A549 (cell line): ENCODE results near the gene DCAF8. TPM values are rescaled to one million over a fixed set of nuclear protein-coding genes. Genes with fewer than 3 reads are reported as not detected.
A peak's percentile ranks its signal among the peaks of the same experiment; 100 is the strongest.

ENCODE experiments used
- ATAC-seq, 2 experiments: fragments of 200-7000 bp in 1 of 2; fragments of >200 bp in 1 of 2; cut with Nextera tagmentation in 1 of 2; cut with Tn5 transposase in 1 of 2; 3 replicates each; pipeline versions ENCODE4 v1.8.0 to v1.9.1; 2018 to 2020; ENCODE audit warnings: mild to moderate bottlenecking in 1 of 2, moderate library complexity in 1 of 2
- CTCF ChIA-PET: fragments of 300-600 bp; sonication (Branson Sonifier 250); formaldehyde crosslinking; extraction: SDS; loops from one replicate; lab custom pipeline; 2021; ENCODE audit warnings: antibody characterized with exemption, inconsistent platforms; lab: Yijun Ruan, JAX
- POLR2A ChIA-PET: fragments of 350-600 bp; formaldehyde crosslinking; extraction: SDS; loops from one replicate; lab custom pipeline; 2021; ENCODE audit warnings: antibody characterized with exemption, inconsistent platforms; lab: Yijun Ruan, JAX
- DNase-seq, 2 experiments: peaks; one replicate each; pipeline versions ENCODE4 v3.0.0 to v3.0.0-alpha.2; 2011 to 2016; ENCODE audit warnings: low read depth in 1 of 2, low spot score in 1 of 2
- FAIRE-seq: peaks from 2 replicates; lab custom pipeline; 2011; peaks lifted over from hg19 to GRCh38; lab: Jason Lieb, UNC
- H3K27ac ChIP-seq, 2 experiments: fragments of >200 bp; sonication (Bioruptor Twin); formaldehyde crosslinking; 3 replicates each; pipeline ENCODE4 v1.5.1; 2016 to 2017
- H3K4me1 ChIP-seq: fragments of >200 bp; sonication (Bioruptor Twin); formaldehyde crosslinking; 3 replicates; pipeline ENCODE4 v1.6.1; 2016
- H3K4me2 ChIP-seq: fragments of >200 bp; sonication (Bioruptor Twin); formaldehyde crosslinking; 3 replicates; pipeline ENCODE4 v1.6.1; 2016
- H3K4me3 ChIP-seq: fragments of >200 bp; sonication (Bioruptor Twin); formaldehyde crosslinking; 3 replicates; pipeline ENCODE4 v1.5.1; 2016
- H3K9me3 ChIP-seq: fragments of >200 bp; sonication (Bioruptor Twin); formaldehyde crosslinking; 3 replicates; pipeline ENCODE4 v1.6.1; 2016
- BHLHE40 ChIP-seq: IDR thresholded peaks from 2 replicates; pipeline ENCODE4 v1.6.1; 2012; ENCODE audit warnings: low read depth, low read length, inconsistent platforms
- CBX2 ChIP-seq: fragments of 200-600 bp; sonication (generic); IDR thresholded peaks from 2 replicates; pipeline ENCODE4 v1.6.1; 2016; ENCODE audit warnings: low read depth, mild to moderate bottlenecking, borderline replicate concordance
- CBX8 ChIP-seq: fragments of 200-600 bp; sonication (generic); IDR thresholded peaks from 2 replicates; pipeline ENCODE4 v1.6.1; 2016
- CEBPB ChIP-seq, 2 experiments: fragments of >200 bp in 1 of 2; sonication (Bioruptor Twin) in 1 of 2; formaldehyde crosslinking in 1 of 2; IDR thresholded peaks; 2 replicates each; pipeline ENCODE4 v1.6.1; 2012 to 2016
- CHD2 ChIP-seq: fragments of 150-350 bp; IDR thresholded peaks from 2 replicates; pipeline ENCODE4 v1.6.1; 2014; ENCODE audit warnings: low read length; ENCODE audit not compliant: partially characterized antibody
- FOSB ChIP-seq: fragments of 250-450 bp; sonication (Bioruptor Pico); IDR thresholded peaks from 2 replicates; pipeline ENCODE4 v1.5.0; 2020; ENCODE audit warnings: mild to moderate bottlenecking, moderate library complexity
- FOSL2 ChIP-seq, 2 experiments: fragments of 450-650 bp in 1 of 2; fragments of >200 bp in 1 of 2; sonication (Bioruptor Twin) in 1 of 2; formaldehyde crosslinking; IDR thresholded peaks; 2 replicates each; pipeline versions ENCODE4 v1.5.0 to v1.6.1; 2016 to 2020; ENCODE audit warnings: mild to moderate bottlenecking in 1 of 2, moderate library complexity in 1 of 2
- HEYL ChIP-seq: fragments of 250-450 bp; sonication (Bioruptor Pico); IDR thresholded peaks from 2 replicates; pipeline ENCODE4 v1.8.0; 2021; ENCODE audit warnings: mild to moderate bottlenecking, moderate library complexity
- HOXB13 ChIP-seq: fragments of 250-450 bp; sonication (Bioruptor Pico); IDR thresholded peaks from 2 replicates; pipeline ENCODE4 v1.5.0; 2020; ENCODE audit warnings: low read depth, mild to moderate bottlenecking, moderate library complexity
- HOXB5 ChIP-seq: fragments of 250-450 bp; sonication (Bioruptor Pico); IDR thresholded peaks from 2 replicates; pipeline ENCODE4 v1.5.0; 2020; ENCODE audit warnings: mild to moderate bottlenecking, moderate library complexity
- JUNB ChIP-seq: fragments of >200 bp; sonication (Bioruptor Twin); formaldehyde crosslinking; IDR thresholded peaks from 2 replicates; pipeline ENCODE4 v1.6.1; 2016
- KDM5A ChIP-seq: fragments of 200-600 bp; sonication (generic); IDR thresholded peaks from 2 replicates; pipeline ENCODE4 v1.6.1; 2016; ENCODE audit warnings: antibody characterized with exemption, mild to moderate bottlenecking
- MAFK ChIP-seq: fragments of 450-650 bp; IDR thresholded peaks from 2 replicates; pipeline ENCODE4 v1.6.1; 2014; ENCODE audit not compliant: partially characterized antibody
- POLR2A ChIP-seq: IDR thresholded peaks from 2 replicates; pipeline ENCODE4 v1.6.1; 2012; ENCODE audit warnings: mild to moderate bottlenecking, low read length
- SMC3 ChIP-seq: fragments of >200 bp; sonication (Bioruptor Twin); formaldehyde crosslinking; IDR thresholded peaks from 3 replicates; pipeline ENCODE4 v1.6.1; 2018; ENCODE audit warnings: inconsistent platforms
- ZC3H11A ChIP-seq: fragments of 450-650 bp; IDR thresholded peaks from 2 replicates; pipeline ENCODE4 v1.6.1; 2014; ENCODE audit warnings: antibody characterized with exemption, mild to moderate bottlenecking
- ZNF302 ChIP-seq: fragments of 250-450 bp; sonication (Bioruptor Pico); IDR thresholded peaks from 2 replicates; pipeline ENCODE4 v1.9.0; 2021; ENCODE audit warnings: inconsistent platforms, mild to moderate bottlenecking, moderate library complexity
- ZSCAN20 ChIP-seq: fragments of 250-450 bp; sonication (Bioruptor Pico); IDR thresholded peaks from 2 replicates; pipeline ENCODE4 v1.8.0; 2022; ENCODE audit warnings: mild to moderate bottlenecking, moderate library complexity
- WGBS: methylation state at CpG from one replicate; pipeline ENCODE4 v1.1.6; 2017; ENCODE audit errors: missing lambda C conversion rate; 5-methylcytosine and 5-hydroxymethylcytosine counted together
- polyA plus RNA-seq, 4 experiments: library from polyadenylated mRNA; depleted of rRNA in 3 of 4; stranded (reverse); fragments of >200 nt; fragmentation: RNase III in 1 of 4; extraction: RNeasy Plus Mini Kit Qiagen cat#74134 plus additional on column Dnase treatment in 1 of 4; gene quantifications; 2 replicates in 3 of 4; 3 replicates in 1 of 4; pipeline ENCODE4 v1.2.3, GENCODE V29; 2011 to 2017
- TF ChIP-seq, protein P1 (sequence below): fragments of >200 bp; sonication (Bioruptor Twin); formaldehyde crosslinking; IDR thresholded peaks from 3 replicates; pipeline ENCODE4 v1.6.1; 2016
- TF ChIP-seq, protein P2 (sequence below): fragments of >200 bp; sonication (Bioruptor Twin); formaldehyde crosslinking; IDR thresholded peaks from 3 replicates; pipeline ENCODE4 v1.5.1; 2016
- TF ChIP-seq, protein P3 (sequence below): fragments of 250-450 bp; sonication (Bioruptor Pico); IDR thresholded peaks from 2 replicates; pipeline ENCODE4 v1.5.0; 2020; ENCODE audit warnings: low read depth, mild to moderate bottlenecking, moderate library complexity
- TF ChIP-seq, protein P4 (sequence below): fragments of 200-600 bp; sonication (generic); IDR thresholded peaks from 2 replicates; pipeline ENCODE4 v1.6.1; 2016; ENCODE audit warnings: antibody characterized with exemption, mild to moderate bottlenecking, moderate library complexity
- TF ChIP-seq, protein P5 (sequence below): fragments of 450-650 bp; IDR thresholded peaks from 2 replicates; pipeline ENCODE4 v1.6.1; 2014; ENCODE audit warnings: antibody characterized with exemption

DCAF8 gene
- polyA plus RNA-seq, 2 of the 4 experiments (the other 2 are of a cell fraction), result 69.8 to 113 TPM

DNA sequence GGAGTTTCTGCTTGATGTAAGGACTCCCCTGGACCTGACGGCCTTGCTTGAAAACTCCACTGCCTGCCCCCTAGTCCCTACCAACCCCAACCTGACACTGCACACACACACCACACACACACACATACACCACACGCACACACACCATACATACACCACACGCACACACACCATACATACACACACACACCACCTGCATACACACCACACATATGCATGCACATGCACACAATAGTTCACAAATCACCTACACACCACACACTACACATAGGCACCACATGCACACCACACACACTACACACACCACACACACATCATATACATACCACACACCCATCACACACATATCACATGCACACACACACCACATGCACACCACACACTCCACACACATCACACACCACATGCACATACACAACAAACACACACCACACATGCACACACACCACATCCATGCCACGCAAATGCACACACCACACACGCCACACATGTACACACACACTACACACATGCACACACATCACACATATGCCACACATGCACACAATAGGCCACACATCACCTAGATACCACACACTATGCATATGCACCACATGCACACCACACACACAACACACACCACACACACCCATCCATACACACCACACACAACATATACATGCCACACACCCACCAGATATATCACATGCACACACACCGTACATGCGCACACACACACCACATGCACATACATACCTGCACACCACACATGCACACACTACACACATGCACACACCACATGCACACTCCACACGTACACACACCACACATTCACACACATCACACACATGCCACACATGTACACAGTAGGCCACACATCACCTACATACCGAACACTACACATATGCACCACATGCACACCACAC lies 68.3 kb downstream of the DCAF8 start:
- no peak for DNase-seq
- no peak for ATAC-seq
- H3K4me2 ChIP-seq, result no peak overlapping the region
- FAIRE-seq, result no peak
- peaks cover 18% of the 10 kb centered on the region for H3K4me1 ChIP-seq
- H3K9me3 ChIP-seq, result no peaks in the 10 kb centered on the region
- H3K4me3 ChIP-seq, result no peak overlapping the region
- peak overlapping the region in 1 of 2 experiments; percentile 43; a peak in 2 of 6 replicates for H3K27ac ChIP-seq
- TF ChIP-seq, protein P1, sequence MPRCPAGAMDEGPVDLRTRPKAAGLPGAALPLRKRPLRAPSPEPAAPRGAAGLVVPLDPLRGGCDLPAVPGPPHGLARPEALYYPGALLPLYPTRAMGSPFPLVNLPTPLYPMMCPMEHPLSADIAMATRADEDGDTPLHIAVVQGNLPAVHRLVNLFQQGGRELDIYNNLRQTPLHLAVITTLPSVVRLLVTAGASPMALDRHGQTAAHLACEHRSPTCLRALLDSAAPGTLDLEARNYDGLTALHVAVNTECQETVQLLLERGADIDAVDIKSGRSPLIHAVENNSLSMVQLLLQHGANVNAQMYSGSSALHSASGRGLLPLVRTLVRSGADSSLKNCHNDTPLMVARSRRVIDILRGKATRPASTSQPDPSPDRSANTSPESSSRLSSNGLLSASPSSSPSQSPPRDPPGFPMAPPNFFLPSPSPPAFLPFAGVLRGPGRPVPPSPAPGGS, result no peak
- TF ChIP-seq POLR2A, result 0 out of 2 replicates have a peak, but pooled peaks have one; percentile 5
- WGBS, result 75% methylated on average over 9 of the region's 9 CpGs
- ChIA-PET CTCF (interaction anchor here (0.5 to 6.7 kb wide), 73 partner anchors 9 to 1870 kb away, joined by 3 to 108 read pairs (median 6); partner anchors contain the start of genes ATP1A4, DCAF8, IGSF8 and KCNJ9), POLR2A (interaction anchor here (1.2 kb wide), 1 partner anchor 26 kb away, joined by 3 read pairs; no protein-coding TSS in a partner anchor)

DNA sequence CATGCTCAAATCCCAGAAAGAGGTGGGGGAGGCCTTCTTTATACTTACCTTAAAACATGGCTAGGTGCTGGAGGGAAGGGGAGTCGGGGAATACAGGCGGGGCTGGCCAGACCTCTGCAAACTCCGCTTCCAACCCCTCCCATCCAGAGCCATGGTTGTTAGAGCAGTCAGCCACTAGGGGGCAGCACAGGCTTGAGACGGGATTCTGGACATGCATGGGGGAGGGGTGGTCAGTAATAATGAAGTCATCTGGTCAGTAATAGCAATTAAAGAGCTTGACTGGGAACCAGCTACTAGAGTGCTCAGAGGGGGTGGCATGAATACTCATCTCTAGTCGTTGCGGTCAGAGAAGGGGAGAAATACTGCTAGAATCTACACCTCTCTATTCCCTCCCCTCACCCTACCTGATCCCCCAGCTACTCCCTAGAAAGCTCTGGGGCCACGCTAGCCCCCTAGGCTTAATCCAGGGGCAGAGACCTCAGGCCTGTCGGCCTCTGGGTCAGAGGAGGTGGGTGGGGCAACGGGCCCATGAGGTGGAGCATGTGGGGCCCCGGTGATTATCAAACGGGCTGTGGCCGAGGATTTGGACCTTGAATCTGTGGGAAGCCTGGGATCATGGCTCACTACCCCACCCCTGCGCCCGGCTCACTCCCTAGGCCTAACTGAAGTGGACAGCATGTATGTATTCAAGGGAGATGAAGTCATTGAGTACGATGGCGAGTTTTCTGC lies 69.1 kb downstream of the DCAF8 start:
- ATAC-seq (peak; percentile 75 to 89), FAIRE-seq (peak; percentile 36), DNase-seq (peak; percentile 68 to 78)
- Histone ChIP-seq H3K27ac (peak overlapping the region; percentile 43 to 61; a peak in 5 of 6 replicates), H3K9me3 (no peaks in the 10 kb centered on the region), H3K4me3 (no peak overlapping the region), H3K4me2 (peak overlapping the region; percentile 46), H3K4me1 (peaks cover 18% of the 10 kb centered on the region)
- whole genome bisulfite sequencing, result 31% methylated on average over 16 of the region's 16 CpGs
- ChIA-PET CTCF (interaction anchor here (0.5 to 6.7 kb wide), 75 partner anchors 10 to 1871 kb away, joined by 3 to 108 read pairs (median 6); partner anchors contain the start of genes ATP1A4, DCAF8, IGSF8 and KCNJ9), POLR2A (interaction anchor here (1.2 kb wide), 1 partner anchor 26 kb away, joined by 3 read pairs; no protein-coding TSS in a partner anchor)
- TF ChIP-seq, protein P2, sequence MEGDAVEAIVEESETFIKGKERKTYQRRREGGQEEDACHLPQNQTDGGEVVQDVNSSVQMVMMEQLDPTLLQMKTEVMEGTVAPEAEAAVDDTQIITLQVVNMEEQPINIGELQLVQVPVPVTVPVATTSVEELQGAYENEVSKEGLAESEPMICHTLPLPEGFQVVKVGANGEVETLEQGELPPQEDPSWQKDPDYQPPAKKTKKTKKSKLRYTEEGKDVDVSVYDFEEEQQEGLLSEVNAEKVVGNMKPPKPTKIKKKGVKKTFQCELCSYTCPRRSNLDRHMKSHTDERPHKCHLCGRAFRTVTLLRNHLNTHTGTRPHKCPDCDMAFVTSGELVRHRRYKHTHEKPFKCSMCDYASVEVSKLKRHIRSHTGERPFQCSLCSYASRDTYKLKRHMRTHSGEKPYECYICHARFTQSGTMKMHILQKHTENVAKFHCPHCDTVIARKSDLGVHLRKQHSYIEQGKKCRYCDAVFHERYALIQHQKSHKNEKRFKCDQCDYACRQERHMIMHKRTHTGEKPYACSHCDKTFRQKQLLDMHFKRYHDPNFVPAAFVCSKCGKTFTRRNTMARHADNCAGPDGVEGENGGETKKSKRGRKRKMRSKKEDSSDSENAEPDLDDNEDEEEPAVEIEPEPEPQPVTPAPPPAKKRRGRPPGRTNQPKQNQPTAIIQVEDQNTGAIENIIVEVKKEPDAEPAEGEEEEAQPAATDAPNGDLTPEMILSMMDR, result peak; percentile 92
- TF ChIP-seq FOSB (CRISPR knock-in tag) (no peak), CHD2 (peak; percentile 35), HOXB13 (CRISPR knock-in tag) (no peak), HOXB5 (CRISPR knock-in tag) (no peak), KDM5A (no peak), ZSCAN20 (CRISPR knock-in tag) (no peak), JUNB (no peak), CBX8 (no peak), MAFK (no peak), CEBPB (IDR thresholded peaks at IDR 0.05) (no peak), FOSL2 (IDR thresholded peaks at IDR 0.05) (no peak), FOSL2 (CRISPR knock-in tag; IDR thresholded peaks at IDR 0.05) (no peak), ZNF302 (no peak), POLR2A (no peak), BHLHE40 (no peak), ZC3H11A (no peak), HEYL (no peak), CBX2 (no peak), SMC3 (peak; percentile 90)
- TF ChIP-seq, protein P3, sequence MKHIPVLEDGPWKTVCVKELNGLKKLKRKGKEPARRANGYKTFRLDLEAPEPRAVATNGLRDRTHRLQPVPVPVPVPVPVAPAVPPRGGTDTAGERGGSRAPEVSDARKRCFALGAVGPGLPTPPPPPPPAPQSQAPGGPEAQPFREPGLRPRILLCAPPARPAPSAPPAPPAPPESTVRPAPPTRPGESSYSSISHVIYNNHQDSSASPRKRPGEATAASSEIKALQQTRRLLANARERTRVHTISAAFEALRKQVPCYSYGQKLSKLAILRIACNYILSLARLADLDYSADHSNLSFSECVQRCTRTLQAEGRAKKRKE, result no peak
- TF ChIP-seq, protein P4, sequence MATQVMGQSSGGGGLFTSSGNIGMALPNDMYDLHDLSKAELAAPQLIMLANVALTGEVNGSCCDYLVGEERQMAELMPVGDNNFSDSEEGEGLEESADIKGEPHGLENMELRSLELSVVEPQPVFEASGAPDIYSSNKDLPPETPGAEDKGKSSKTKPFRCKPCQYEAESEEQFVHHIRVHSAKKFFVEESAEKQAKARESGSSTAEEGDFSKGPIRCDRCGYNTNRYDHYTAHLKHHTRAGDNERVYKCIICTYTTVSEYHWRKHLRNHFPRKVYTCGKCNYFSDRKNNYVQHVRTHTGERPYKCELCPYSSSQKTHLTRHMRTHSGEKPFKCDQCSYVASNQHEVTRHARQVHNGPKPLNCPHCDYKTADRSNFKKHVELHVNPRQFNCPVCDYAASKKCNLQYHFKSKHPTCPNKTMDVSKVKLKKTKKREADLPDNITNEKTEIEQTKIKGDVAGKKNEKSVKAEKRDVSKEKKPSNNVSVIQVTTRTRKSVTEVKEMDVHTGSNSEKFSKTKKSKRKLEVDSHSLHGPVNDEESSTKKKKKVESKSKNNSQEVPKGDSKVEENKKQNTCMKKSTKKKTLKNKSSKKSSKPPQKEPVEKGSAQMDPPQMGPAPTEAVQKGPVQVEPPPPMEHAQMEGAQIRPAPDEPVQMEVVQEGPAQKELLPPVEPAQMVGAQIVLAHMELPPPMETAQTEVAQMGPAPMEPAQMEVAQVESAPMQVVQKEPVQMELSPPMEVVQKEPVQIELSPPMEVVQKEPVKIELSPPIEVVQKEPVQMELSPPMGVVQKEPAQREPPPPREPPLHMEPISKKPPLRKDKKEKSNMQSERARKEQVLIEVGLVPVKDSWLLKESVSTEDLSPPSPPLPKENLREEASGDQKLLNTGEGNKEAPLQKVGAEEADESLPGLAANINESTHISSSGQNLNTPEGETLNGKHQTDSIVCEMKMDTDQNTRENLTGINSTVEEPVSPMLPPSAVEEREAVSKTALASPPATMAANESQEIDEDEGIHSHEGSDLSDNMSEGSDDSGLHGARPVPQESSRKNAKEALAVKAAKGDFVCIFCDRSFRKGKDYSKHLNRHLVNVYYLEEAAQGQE, result no peak
- TF ChIP-seq, protein P1, result no peak
- TF ChIP-seq, protein P5, sequence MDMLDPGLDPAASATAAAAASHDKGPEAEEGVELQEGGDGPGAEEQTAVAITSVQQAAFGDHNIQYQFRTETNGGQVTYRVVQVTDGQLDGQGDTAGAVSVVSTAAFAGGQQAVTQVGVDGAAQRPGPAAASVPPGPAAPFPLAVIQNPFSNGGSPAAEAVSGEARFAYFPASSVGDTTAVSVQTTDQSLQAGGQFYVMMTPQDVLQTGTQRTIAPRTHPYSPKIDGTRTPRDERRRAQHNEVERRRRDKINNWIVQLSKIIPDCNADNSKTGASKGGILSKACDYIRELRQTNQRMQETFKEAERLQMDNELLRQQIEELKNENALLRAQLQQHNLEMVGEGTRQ, result no peak
